Measurements from ENCODE around the gene PBX3. TPM values are rescaled to one million over a fixed set of nuclear protein-coding genes. Genes with fewer than 3 reads are reported as not detected.

PBX3 gene
- total and polyA plus RNA-seq, 10 of the 15 experiments (the other 5 are each of a cell fraction or from before 2014, with no cell fraction given) = 6.7 to 146 (median 22.2) TPM

- TF ChIP-seq E2F8 (IDR thresholded peaks at IDR 0.05; ENCODE audit: low read depth, partially characterized antibody) = no peak
- TF ChIP-seq TAF1 (IDR thresholded peaks at IDR 0.05; ENCODE audit: borderline replicate concordance, low read depth, low read length) = no peak
- TF ChIP-seq RB1 (IDR thresholded peaks at IDR 0.05; ENCODE audit: borderline replicate concordance) = no peak
- no peak for TF ChIP-seq NR2C2 (IDR thresholded peaks at IDR 0.05; ENCODE audit: borderline replicate concordance, control insufficient read depth, insufficient read length, low read depth)
- TF ChIP-seq EP300 (IDR thresholded peaks at IDR 0.05; ENCODE audit: borderline replicate concordance in 1 of 2, control insufficient read depth in 1 of 2, low read depth in 2 of 2, low read length in 2 of 2) = no peak
- TF ChIP-seq SREBF2 (IDR thresholded peaks at IDR 0.05; ENCODE audit: low read length) = no peak
Observed at GRCh38 chr9:125987420-125987819, 240.2 kb downstream of the PBX3 start (continued).

- Histone ChIP-seq H3K36me3 (ENCODE audit: control insufficient read depth in 2 of 2, insufficient read depth in 2 of 2, low read length in 1 of 2) (no peaks in the 10 kb centered on the region), H3K4me1 (ENCODE audit: control insufficient read depth, insufficient read depth, low read length) (no peaks in the 10 kb centered on the region), H3K9ac (ENCODE audit: control insufficient read depth, insufficient read depth, low read length) (no peak overlapping the region), H4K20me1 (ENCODE audit: control insufficient read depth, insufficient read depth) (no peaks in the 10 kb centered on the region), H2AFZ (ENCODE audit: control insufficient read depth, low read depth, low read length) (no peak overlapping the region), H3K4me2 (ENCODE audit: control insufficient read depth, insufficient read depth) (no peak overlapping the region), H3K9me3 (replicated peaks; ENCODE audit: control insufficient read depth, insufficient read depth, low read length) (no peaks in the 10 kb centered on the region; the same call in 2 of the 3 replicates), H3K79me2 (ENCODE audit: control insufficient read depth, insufficient read depth, low read length) (no peaks in the 10 kb centered on the region), H3K4me3 (no peak overlapping the region), H3K27ac (ENCODE audit: control insufficient read depth, insufficient read depth) (no peak overlapping the region), H3K27me3 (replicated peaks in 1 of 2; ENCODE audit: control insufficient read depth in 2 of 2, insufficient read depth in 2 of 2, low read length in 1 of 2) (no peaks in the 10 kb centered on the region)
- BruUV-seq (replicated peaks) = no TSS peak
- ChIA-PET POLR2A (interaction anchor here (0.9 kb wide), 1 partner anchor 9 kb away, joined by 3 read pairs; no protein-coding TSS in a partner anchor), RAD21 (ENCODE audit: unreplicated experiment) (no interaction called here), CTCF (no interaction called here), SMC1A (ENCODE audit: uncharacterized antibody, unreplicated experiment) (no interaction called here)
- DNase-seq (ENCODE audit: low read depth, low spot score) = no peak
- in situ Hi-C loops (cut with MboI) = no loop called here
- no peak for ATAC-seq
- WGBS (ENCODE audit: insufficient coverage, insufficient replicate concordance, low lambda C conversion rate, missing lambda C conversion rate) = 46% methylated on average over 9 of the region's 9 CpGs
- no peak for FAIRE-seq
- intact Hi-C loops (cut with micrococcal nuclease; ENCODE audit: unreplicated experiment) = no loop called here
- TF ChIP-seq SPI1 (IDR thresholded peaks at IDR 0.05; ENCODE audit: borderline replicate concordance, insufficient read depth, low read depth, low read length) (no peak), ZNF217 (IDR thresholded peaks at IDR 0.05) (no peak), MTA3 (IDR thresholded peaks at IDR 0.05; ENCODE audit: borderline replicate concordance, low read length) (no peak), BACH1 (IDR thresholded peaks at IDR 0.05; ENCODE audit: borderline replicate concordance) (no peak), ATF2 (IDR thresholded peaks at IDR 0.05; ENCODE audit: low read length) (no peak), SRF (IDR thresholded peaks at IDR 0.05; ENCODE audit: low read depth in 2 of 2, low read length in 2 of 2) (no peak), ZNF622 (IDR thresholded peaks at IDR 0.05) (no peak), KLF5 (IDR thresholded peaks at IDR 0.05; ENCODE audit: partially characterized antibody) (no peak), E2F8 (IDR thresholded peaks at IDR 0.05; ENCODE audit: low read depth, partially characterized antibody) (no peak)
Observed at GRCh38 chr9:125988479-125989050, 241.4 kb downstream of the PBX3 start.
